Femur (tissue), 1 donor: ENCODE results near the gene COL7A1.

ENCODE experiments used
- DNase-seq: peaks from one replicate; pipeline ENCODE4 v3.0.0-alpha.2; 2017

COL7A1 gene

DNA sequence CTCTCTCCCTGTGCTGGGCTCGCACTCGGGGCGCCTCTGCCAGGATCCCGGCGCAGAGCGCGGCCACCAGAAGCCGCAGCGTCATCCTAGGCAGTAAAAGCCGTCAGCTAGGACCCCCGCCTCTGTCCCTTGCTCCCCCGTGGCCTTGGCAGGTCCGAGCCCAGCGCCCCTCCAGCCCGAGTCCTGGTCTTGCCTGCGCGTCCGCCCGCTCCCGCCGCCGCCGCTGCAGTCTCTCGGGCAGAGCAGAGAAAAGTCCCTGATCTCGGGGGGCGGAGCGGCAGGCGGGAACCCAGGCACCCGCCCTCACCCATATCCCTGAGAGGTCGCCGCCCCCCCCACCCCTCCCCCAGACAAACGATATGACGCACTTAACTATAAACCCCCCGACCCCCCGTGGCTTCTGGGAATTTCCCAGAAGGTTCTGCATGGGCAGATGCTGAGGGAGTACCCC, at the start of gene COL7A1:
Gene COL7A1, minus strand, starts transcription at position 255 of the 451 bp plus-strand sequence. Its CDS starts 170 bp downstream, at position 85.
- DNase-seq = no peak

DNA sequence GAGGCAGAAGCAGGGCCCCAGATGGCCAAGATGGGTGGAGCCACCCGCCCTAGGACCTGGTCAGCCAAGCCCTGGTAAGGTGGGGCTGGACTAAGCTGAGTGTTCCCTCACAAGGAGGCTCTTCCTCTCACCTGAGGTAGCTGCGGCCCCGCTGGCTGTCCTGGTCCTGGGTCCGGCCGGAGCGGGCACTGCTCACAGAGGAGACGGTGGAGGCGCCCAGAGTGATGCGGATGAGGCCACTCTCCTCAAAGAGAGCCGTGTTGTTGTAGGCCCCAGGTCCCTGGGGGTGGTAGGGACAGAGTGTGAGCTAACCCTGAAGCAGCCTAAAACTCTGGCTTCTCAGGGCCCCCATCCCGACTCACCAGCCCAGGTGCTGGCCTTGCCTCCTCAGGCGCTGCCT, 47.5 kb upstream of the COL7A1 start:
- no peak for DNase-seq

DNA sequence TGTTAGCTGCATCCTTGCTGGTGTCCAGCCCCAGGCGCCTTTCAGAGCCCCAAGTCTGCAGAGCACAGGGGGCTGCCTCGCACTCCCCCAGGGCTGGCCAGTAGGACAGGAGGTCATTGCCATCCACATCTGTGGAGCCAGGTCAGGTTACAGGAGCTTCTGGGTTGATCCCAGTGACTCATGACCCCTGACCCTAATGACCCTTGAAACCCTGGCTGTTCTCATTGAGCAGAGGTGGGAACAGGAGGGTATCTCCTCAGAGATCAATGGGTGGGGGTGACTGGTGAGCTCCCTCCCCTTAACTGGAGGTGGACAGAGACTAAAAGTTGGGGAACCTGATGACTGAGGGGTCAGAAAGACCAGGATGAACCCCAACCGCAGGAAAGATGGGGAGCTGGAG, 46.3 kb upstream of the COL7A1 start:
- no peak for DNase-seq

DNA sequence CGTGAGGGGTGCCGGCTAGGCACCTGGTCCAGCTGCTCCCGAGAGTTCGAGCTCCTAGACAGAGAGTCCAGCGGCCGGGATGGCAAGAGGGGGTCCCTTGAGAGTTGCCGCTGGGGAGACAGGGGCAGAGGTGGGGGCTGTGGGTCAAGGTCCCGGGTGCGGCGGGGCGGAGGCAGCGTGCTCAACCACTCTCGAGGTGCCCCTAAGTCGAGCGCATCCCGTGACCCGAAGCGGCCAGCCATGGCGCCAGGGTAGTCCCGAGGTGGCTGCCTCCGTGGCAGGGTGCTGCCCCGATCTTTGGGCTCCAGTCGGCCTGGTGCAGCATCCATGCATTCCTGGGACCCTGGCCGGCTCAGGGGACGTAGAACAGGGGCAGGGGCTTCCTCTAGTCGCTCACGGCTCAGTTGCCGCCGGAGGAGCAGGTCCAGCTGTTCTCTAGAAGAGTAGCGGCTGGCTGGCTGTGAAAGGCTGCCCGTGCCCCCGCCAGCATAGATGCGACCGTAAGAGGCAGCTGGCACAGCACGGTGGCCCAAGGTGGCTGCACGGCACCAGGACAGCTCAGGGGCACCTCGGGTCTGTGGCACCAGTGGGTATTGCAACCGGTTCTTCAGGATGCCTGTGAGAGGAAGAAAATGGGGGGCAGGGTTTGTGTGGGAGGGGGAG, 44.9 kb upstream of the COL7A1 start:
- DNase-seq = no peak

DNA sequence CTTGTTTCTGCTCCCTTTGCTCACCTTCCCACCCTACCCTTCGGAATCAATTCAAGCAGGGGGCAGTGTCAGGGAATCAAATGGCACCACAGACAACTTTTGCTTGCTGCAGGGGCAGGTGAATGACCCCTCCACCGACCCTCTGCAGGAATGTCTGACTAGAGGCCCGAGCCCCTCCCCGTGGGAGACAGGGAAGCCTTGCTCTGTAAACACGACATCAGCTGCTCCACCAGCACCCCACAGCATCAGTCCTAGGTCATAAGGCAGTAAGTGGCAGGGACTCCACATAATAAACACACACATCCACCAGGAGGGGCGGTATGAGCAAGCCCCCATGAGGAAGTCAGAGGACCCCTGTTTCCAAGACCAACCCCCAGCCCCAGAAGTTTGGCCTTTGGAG, 42.2 kb upstream of the COL7A1 start:
- no peak for DNase-seq

DNA sequence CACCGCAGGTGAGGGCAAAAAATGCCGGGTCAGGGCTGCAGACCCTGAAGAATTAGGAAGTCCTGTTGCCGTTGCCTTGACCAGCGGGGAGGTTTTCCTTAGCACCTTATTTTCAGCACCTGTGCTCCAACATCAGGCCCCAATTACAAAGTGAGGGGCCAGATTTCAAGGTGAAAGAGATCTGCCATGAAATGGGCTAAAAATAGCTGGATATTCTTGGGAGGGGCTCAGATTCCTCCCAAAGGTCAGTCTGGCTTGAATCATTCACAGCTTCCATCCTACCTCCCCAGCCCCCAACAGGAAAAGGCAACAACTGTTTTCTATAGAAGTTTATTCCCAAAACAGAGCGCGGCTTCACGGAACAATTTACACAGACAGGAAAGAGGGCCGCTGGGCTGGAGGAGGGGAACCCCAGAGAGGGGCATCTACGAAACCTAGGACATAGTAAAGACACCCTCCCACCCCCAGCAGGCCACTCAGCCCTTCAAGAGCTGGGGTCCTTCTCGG, 41.1 kb upstream of the COL7A1 start:
- no peak for DNase-seq

DNA sequence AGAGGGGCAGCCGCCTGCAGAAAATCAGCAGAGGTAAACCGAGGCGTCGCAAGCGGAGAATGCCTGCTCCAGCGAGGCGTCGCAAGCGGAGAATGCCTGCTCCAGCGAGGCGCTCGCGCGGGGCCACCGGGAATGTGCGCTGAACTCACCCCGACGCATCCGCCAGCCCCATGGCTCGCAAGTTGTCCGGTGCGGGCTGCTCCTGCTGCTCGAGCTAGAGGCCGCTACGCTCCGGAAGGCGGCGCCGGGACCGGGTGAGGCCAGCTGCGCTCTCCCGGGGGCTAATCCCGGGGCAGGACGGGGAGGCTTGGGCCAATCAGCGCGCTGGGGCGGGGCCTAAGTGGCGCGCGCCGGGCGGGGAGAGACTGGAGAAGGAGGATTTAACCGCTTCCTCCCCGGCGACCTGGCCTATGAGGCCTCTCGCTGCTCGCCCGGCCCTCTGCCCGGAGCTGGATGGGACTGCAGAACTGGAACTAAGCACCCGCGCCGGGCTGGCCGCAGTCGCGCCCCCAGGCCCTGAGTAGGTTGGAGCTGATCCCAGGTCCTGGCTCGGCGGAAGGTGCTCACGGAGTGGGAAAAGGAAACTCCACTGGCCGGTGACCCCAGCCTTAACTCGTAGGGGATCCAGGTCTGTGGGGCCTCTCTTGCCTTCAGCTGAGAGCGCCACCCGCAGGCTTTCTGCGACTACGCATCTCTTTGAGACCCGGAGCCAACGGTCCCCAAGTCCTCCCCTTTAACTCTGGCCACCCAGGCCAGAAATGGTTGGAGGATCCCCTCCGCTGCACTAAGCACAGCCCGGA, 40.3 kb upstream of the COL7A1 start, which contains the start of gene SLC26A6:
Gene SLC26A6, minus strand, starts transcription at position 240 of the 800 bp plus-strand sequence. Its CDS starts 68 bp downstream, at position 172.
- peak; percentile 98 for DNase-seq

DNA sequence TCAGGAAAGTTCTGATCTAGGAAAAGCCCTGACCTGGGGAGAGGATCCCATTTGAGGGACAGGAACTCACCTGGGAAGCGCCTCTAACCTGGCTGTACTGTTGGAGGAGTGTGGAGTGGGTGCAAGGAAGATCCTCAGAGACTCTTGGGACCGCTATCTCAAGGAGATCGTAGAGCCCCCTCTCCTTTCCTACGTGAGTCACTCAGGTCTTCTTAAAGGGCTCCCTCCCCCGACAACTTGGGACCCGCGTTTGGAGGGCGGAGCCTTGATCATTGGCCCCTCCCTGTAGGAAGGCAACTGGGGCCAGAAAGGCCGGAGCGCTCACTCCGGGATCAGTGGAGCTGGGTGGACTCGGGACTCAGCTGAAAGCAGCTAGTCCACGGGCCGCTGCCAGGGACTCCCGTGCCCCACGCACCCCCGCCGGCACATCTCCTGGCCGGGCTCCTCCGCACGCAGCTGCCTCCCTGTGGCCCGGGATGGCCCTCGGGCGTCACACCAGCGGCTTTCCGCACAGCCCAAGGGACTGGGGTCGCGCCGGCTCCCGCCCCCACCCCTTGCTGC, 39.6 kb upstream of the COL7A1 start:
- DNase-seq = peak; percentile 66

DNA sequence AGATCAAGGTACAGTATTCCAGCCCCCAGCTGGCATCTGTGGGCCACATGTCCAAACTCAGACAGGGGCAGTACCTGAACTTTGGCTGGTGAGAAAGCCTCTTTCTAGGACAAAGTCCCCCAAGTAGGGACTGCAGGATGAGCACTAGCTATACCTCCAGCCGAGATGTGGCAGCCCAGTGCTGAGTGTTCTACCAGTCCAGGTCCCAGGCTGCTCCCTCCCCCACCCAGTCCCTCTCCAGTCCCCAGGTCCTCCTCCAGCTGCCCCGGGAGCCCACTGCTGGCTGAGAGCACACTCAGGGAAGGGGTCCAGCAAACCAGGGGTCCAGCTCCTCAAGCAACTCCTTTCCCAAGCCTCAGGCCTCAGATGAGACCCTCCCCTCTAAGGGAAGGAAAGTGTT, 38.6 kb upstream of the COL7A1 start:
- DNase-seq = no peak

DNA sequence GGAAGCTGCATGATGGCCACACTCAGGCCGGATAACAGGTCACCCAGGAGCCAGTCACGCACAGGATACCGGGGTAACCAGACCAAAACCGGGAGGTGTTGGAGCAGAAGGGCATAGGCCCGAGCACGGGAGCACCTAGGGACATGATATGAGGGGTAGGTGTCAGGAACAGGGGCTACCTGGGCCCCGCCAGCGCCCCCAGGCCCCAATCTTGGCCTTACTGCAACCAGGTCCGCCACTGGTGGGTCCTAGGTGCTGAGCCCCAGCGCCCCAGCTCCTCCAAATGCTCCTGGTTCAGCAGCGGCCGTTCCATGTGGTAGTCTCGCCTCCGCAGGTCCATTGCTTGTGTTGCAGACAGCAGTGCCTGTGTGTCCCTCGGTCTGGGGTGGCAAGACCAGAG, 38.1 kb upstream of the COL7A1 start:
- DNase-seq = no peak

DNA sequence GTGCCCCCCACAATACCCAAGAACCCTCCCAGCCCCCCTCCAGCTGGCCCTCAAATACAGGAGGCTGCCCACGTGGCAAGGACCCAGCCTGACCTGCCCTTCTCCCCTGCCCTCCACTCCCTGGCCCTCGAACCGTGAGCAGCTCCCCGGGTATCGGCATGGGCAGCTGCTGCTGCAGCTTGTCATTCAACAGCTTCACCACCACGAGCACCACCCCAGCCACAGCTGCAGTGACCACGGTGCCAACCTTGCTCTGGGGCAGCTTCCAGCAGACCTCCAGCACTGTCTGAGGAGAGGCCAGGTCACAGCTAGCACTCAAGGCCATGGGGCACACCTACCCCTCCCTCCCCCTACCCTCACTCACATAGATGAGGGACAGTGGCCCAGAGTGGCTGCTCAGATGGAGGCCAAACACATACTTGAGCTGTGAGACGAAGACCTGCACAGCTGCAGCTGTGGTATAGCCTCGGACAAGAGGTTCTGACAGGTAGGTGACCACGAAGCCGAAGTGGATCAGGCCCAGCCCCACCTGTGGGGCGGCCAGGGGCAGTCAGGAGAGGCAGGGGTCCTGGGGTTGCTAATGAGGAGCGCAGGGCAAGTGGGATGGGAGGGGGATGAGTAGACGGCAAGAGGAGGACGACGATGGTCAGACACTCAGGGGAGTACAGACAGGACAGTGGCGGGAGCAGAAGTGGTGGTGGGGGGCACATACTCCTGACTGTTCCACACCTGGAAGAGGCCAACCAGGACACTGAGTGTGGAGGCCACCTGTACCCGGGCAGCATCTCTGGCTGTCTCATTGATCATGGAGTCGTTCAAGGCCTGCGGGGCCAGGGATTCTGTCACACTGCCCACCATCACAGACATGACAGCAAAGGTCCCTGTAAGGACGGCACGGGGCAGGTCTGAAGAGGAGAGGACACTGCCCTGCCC, 36.7 kb upstream of the COL7A1 start:
- DNase-seq = no peak

DNA sequence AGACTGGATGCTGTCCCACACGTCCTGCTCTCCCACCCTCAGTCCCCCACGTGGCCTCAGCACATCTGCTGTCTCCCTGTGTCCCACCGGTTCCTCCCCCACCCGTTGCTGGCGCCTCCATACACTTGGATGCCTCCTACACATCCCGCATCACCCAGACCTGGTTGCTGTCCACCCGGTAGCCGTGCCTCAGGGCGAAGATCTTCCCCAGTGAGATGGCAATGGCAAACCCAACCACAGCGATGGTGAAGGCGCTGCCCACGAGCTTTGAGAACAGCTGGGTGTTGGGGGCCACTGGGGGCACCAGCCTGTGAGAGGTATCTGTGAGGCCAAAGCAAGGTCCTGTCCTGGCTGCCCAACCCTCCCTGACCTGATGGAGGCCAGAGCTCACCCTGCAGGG, 35.7 kb upstream of the COL7A1 start:
- DNase-seq = no peak

DNA sequence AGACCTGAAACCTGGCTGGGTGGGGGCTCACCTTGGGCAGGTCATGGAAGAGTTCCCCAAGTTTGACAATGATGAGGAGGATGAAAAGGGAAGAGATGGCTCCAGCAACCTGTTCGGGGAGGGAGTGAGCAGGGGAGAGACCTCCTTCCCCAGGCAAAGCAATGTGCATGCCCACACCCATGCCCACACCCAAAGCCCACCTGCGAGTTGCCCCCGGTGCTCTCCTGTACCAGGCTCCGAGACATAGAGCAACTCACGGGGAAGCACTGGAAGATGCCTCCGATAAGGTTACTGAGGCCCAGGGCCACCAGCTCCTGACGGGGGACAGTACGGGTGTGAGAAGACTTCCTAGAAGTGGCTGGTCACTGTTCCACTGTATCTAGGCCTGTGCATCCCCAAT, 35.3 kb upstream of the COL7A1 start:
- no peak for DNase-seq

DNA sequence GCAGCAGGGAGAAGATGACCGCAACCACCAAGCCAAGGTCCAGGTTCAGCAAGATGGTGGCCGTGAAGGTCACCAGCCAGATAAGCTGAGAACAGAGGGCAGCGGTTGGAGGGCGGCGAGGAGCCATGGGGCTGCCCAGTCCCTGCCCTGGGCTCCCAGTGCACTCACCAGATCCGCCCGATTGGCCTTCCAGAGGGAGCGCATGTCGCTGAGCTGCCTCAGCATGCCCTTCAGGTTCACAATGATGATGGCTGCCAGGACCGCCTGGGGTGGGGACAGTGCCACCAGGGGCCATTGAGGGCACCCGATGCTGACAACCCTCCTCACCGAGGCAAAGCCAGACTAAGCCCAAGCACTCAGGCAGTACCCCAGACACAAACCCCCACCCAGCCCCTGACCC, 34.8 kb upstream of the COL7A1 start:
- DNase-seq = no peak

DNA sequence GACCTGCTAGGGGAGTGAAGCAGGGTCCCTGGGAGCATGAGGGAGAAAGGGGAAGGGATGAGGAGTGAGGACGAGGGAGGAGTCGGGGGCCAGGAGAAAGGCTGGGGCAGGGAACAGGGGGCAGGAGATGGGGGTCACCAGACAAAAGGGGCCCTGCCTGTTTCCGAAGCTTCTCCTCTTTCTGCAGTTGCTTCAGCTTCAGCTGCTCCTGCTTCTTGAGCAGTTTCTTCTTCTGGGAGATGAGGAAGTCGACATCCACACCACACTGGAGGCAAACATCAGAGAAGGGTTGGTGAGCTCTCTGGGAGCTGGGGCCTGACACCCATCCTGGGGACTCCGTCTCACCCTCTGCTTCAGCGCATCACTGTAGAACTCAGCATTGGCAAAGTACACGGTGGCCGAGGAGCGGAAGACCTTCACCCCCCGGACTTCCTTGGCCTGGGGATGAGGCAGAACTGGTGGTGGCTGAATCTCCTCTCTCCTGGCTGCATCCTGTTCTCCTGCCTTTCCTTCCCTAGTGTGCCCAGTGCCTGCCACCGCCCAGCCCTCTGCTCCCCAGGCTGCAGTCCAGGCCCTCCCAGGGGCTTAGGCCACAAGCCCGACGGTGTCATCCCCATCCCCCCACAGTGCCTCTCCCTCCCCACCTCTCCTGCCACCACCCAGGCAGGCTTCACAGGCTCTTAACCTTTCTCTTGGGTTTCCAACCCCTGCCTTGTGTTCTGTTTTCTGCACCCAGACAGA, 33.3 kb upstream of the COL7A1 start:
- no peak for DNase-seq

DNA sequence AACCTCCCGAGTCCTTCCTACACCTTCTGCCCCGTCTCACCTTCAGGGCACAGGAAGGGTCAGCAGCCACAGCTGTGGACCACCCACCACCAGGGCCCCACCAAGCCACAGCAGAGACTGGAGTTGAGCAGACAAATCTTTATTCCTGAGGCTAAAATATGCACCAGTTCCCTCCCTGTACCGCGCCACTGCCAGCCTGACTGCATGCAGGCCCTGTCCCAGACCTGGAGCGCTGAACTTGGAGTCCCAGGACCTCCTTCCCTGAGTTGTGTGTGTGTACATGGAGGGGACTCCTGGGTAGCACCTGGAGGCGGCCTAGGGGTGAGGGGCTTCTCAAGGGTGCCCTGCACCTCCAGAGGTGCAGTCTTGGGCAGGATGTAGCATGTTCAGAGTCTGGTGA, 30.5 kb upstream of the COL7A1 start:
- no peak for DNase-seq

DNA sequence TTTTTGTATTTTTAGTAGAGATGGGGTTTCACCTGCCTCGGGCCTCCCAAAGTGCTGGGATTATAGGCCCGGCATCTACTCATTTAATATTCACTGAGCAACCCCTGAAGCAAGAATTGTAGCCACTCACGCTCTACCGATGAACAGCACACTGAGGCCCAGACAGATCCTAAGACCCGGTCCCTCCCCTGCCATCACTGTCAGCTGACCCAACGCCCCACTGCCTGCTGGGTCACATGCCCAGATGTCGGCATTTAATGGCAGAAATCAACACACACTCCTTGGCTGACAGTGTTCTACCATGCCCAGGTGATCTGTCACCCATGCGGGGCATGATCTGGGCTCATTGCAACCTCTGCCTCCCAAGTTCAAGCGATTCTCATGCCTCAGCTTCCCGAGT, 29.6 kb upstream of the COL7A1 start:
- no peak for DNase-seq

DNA sequence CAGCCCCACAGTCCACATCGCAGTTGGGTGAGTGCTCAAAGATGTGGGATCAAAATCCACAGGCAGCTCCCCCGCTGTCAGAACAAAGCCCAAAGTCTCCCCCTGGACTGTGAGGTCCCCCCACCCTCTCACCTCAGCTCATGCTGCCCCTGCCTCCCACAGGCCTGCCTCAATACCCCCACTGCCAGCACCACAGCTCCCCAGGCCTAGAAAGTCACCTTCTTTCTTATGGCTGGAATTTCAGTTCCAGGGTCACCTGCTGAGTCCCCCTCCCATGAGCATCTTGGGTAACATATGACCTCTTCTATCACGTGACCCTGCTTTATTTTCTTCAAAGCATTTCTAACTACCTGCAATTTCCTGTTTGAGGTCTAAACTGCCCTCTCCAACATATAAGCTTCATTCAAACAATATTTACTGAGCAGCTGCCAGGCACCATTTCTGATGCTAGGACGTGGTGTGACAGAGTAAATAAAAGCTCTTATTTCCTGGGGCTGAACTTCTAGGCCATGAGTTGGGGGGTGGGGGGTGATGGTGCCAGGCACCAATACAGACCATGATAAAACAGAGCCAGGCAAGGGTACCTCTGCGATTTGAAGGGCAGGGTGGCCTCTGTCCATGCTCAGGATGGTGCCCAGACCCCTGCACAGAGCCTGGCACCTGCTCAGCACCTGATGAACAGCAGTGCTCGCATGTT, 28.9 kb upstream of the COL7A1 start:
- DNase-seq = no peak

DNA sequence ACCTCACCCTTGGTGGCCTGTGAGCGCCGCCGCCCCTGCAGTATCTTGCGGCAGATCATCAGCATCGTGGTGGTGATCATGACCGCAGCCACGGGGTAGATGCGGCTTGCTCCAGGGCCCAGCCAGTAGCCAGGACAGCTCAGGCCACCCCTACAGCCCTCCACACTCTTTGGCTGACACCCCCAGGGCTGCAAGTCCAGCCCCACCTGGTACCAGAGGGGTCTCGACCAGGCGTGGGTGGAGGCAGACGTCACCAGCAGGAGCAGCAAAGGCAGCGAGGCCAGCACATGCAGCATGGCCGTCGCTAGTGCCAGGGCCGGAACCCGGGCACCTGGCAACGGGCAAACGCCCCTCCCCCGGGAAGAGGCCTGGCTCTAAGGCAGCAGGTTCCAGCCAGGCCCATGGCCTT, 26.3 kb upstream of the COL7A1 start, which contains the start of gene TMEM89:
Gene TMEM89, minus strand, starts transcription at position 309 of the 409 bp plus-strand sequence. Its CDS starts 13 bp downstream, at position 296.
- DNase-seq = no peak

DNA sequence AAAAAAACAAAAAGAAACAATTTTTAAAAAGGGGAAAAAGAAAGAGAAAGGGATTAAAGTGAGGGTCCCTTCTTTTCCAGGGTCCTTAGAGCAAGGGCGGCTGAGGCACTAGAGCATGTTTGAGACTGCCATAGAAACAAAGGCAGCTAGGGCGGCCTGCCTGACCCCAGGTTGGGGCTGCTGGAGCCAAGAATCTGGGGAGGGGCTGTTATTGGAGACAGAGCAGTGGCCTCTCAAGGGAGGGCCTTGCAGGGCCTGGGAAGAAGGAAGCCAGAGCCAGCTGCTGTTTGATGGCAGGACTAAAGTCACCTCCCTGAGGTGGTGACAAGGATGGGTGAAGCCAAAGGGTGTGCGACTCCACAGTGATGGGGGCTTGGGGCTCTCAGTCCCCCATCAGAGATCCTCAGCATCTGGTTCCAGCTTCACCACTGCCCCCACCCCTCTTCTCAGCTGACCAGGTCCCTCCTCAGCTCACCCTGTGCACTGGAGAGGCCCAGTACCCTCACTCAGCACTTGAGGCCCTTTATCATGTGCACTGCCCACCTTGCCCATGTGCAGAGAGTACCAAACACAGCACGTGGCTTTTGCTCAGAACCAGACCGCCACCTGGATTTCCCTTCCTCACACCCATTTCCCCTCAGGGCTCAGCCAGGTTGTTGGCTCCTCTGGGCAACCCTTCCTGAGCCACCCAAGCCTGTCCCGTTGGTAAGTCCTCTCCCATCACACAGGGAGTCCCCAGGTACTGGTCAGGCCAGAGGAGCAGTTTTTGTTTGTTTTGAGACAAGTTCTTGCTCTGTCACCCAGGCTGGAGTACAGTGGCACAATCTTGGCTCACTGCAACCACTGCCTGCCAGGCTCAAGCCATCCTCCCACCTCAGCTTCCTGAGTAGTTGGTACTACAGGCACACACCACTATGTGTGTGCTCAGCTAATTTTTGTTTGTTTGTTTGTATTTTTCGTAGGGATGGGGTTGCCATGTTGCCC, 24.7 kb upstream of the COL7A1 start:
- DNase-seq = no peak
